PC-3 (cell line): ENCODE data around the gene COX6A2. TPM values are rescaled to one million over a fixed set of nuclear protein-coding genes. Genes with fewer than 3 reads are reported as not detected.
"Not testable (repeated sequence)": the region's sequence is repeated elsewhere in the genome, so short reads cannot be mapped to it uniquely, and the experiment has no call there.

Experiments
- ATAC-seq: fragments of 200-7000 bp; cut with Tn5 transposase; 2 replicates; pipeline ENCODE4 v1.9.1; 2020; ENCODE audit warnings: mild to moderate bottlenecking, moderate library complexity
- BruUV-seq: library from RNA; stranded (reverse); fragments of 400-500 nt; replicated peaks from 2 replicates; lab custom pipeline; 2021; lab: Mats Ljungman, UMichigan
- CTCF ChIA-PET: fragments of 300-600 bp; sonication (Branson Sonifier 250); formaldehyde crosslinking; loops from one replicate; lab custom pipeline; 2022; ENCODE audit warnings: antibody characterized with exemption; lab: Charles Lee
- POLR2A ChIA-PET: fragments of 300-600 bp; sonication (Branson Sonifier 250); formaldehyde crosslinking; loops from one replicate; lab custom pipeline; 2022; ENCODE audit warnings: antibody characterized with exemption; ENCODE audit not compliant: unreplicated experiment; lab: Charles Lee
- DNase-seq: peaks from one replicate; pipeline ENCODE4 v3.0.0-alpha.2; 2015
- H2AFZ ChIP-seq: fragments of 300-600 bp; sonication (generic); 2 replicates; pipeline ENCODE4 v1.6.0; 2016; ENCODE audit warnings: antibody characterized with exemption, low read length
- H3F3A ChIP-seq: fragments of 300-600 bp; sonication (generic); one replicate; pipeline ENCODE4 v1.6.0; 2017; ENCODE audit warnings: antibody characterized with exemption, low read length, control low read depth, mild to moderate bottlenecking; ENCODE audit not compliant: unreplicated experiment
- H3K27ac ChIP-seq: fragments of 300-600 bp; sonication (generic); 2 replicates; pipeline ENCODE4 v1.5.1; 2016; ENCODE audit warnings: mild to moderate bottlenecking, low read length
- H3K27me3 ChIP-seq: fragments of 300-600 bp; sonication (generic); 2 replicates; pipeline ENCODE4 v1.6.1; 2016; ENCODE audit warnings: low read length, mixed read lengths
- H3K36me3 ChIP-seq: fragments of 300-600 bp; sonication (generic); 2 replicates; pipeline ENCODE4 v1.6.1; 2016; ENCODE audit warnings: low read depth, mixed run types, low read length, mixed read lengths
- H3K4me1 ChIP-seq: fragments of 300-600 bp; sonication (generic); 2 replicates; pipeline ENCODE4 v1.5.1; 2016; ENCODE audit warnings: low read length; ENCODE audit not compliant: insufficient read depth
- H3K4me2 ChIP-seq: fragments of 300-600 bp; sonication (generic); 2 replicates; pipeline ENCODE4 v1.6.0; 2016; ENCODE audit warnings: low read length
- H3K4me3 ChIP-seq: fragments of 300-600 bp; sonication (generic); 2 replicates; pipeline ENCODE4 v1.5.1; 2016; ENCODE audit warnings: mild to moderate bottlenecking, low read length, mixed read lengths
- H3K79me2 ChIP-seq: fragments of 300-600 bp; sonication (generic); 2 replicates; pipeline ENCODE4 v1.6.1; 2017; ENCODE audit warnings: low read length, mixed read lengths
- H3K9ac ChIP-seq: fragments of 300-600 bp; sonication (generic); 2 replicates; pipeline ENCODE4 v1.6.0; 2016; ENCODE audit warnings: mild to moderate bottlenecking, low read length
- H3K9me2 ChIP-seq: fragments of 300-600 bp; sonication (generic); replicated peaks from 2 replicates; pipeline ENCODE4 v1.6.1; 2016; ENCODE audit warnings: mixed run types, low read length, mixed read lengths
- H3K9me3 ChIP-seq: fragments of 300-600 bp; sonication (generic); 2 replicates; pipeline ENCODE4 v1.6.1; 2016; ENCODE audit warnings: low read length, mixed read lengths
- H4K20me1 ChIP-seq: fragments of 300-600 bp; sonication (generic); 2 replicates; pipeline ENCODE4 v1.6.1; 2016; ENCODE audit warnings: low read length, mixed read lengths
- CTCF ChIP-seq: fragments of 300-600 bp; sonication (generic); conservative IDR thresholded peaks from 2 replicates; pipeline ENCODE4 v1.5.1; 2017; ENCODE audit warnings: antibody characterized with exemption, low read depth, mild to moderate bottlenecking, low read length
- EZH2 ChIP-seq: fragments of 300-600 bp; sonication (generic); IDR thresholded peaks from one replicate; pipeline ENCODE4 v1.6.1; 2017; ENCODE audit warnings: antibody characterized with exemption, mild to moderate bottlenecking, low read length; ENCODE audit not compliant: unreplicated experiment
- EZH2phosphoT487 ChIP-seq: fragments of 300-600 bp; sonication (generic); IDR thresholded peaks from 2 replicates; pipeline ENCODE4 v1.6.1; 2018; ENCODE audit warnings: mild to moderate bottlenecking, antibody characterized with exemption, low read length, borderline replicate concordance
- intact Hi-C: fragments of 100-400 bp; cut with micrococcal nuclease; formaldehyde crosslinking; loops from 2 replicates; pipeline ENCODE4 v1.9.0; 2023
- total RNA-seq: library from RNA; depleted of rRNA; stranded (reverse); fragments of >200 nt; gene quantifications from 2 replicates; pipeline ENCODE4 v1.2.3, GENCODE V29; 2014

Gene COX6A2
- total RNA-seq, 1 experiment from 2014 or later, result not detected

- Histone ChIP-seq H3K9me3 (no peaks in the 10 kb centered on the region), H3K4me3 (no peak overlapping the region), H3K27ac (no peak overlapping the region), H3F3A (no peaks in the 10 kb centered on the region), H2AFZ (no peak overlapping the region), H4K20me1 (no peaks in the 10 kb centered on the region), H3K4me2 (no peak overlapping the region), H3K36me3 (no peaks in the 10 kb centered on the region), H3K79me2 (no peaks in the 10 kb centered on the region), H3K9ac (no peak overlapping the region), H3K27me3 (no peaks in the 10 kb centered on the region), H3K4me1 (no peaks in the 10 kb centered on the region), H3K9me2 (no peaks in the 10 kb centered on the region)
- ChIA-PET CTCF (no interaction called here), POLR2A (no interaction called here)
- DNase-seq (no peak), ATAC-seq (no peak)
- intact Hi-C loops, result loop anchor here (5.0 kb wide), 2 partner anchors 298 to 458 kb away; no protein-coding TSS in a partner anchor
- BruUV-seq, result no TSS peak
- TF ChIP-seq CTCF (no peak), EZH2phosphoT487 (no peak), EZH2 (no peak)
These were observed 12.5 kb upstream of the COX6A2 start for GRCh38 chr16:31440516-31441184.

GRCh38 chr16:31439519-31439918 is 11.4 kb upstream of the COX6A2 start:
- no peak for ATAC-seq

GRCh38 chr16:31439023-31439422 is 10.9 kb upstream of the COX6A2 start:
- POLR2A ChIA-PET, CTCF ChIA-PET: not testable (repeated sequence)

More at GRCh38 chr16:31439519-31439918, 11.4 kb upstream of the COX6A2 start:
- DNase-seq, result no peak
- BruUV-seq, result no TSS peak
- no peak overlapping the region for H3K9ac ChIP-seq
- H3K27me3 ChIP-seq, result no peaks in the 10 kb centered on the region
- H3F3A ChIP-seq, result no peaks in the 10 kb centered on the region
- H3K9me2 ChIP-seq, result no peaks in the 10 kb centered on the region
- ChIA-PET POLR2A (no interaction called here), CTCF (no interaction called here)
- no peak overlapping the region for H2AFZ ChIP-seq
- TF ChIP-seq EZH2 (no peak), CTCF (no peak), EZH2phosphoT487 (no peak)
- H3K9me3 ChIP-seq, result no peaks in the 10 kb centered on the region
- H4K20me1 ChIP-seq, result no peaks in the 10 kb centered on the region
- no peak overlapping the region for H3K4me3 ChIP-seq
- H3K79me2 ChIP-seq, result no peaks in the 10 kb centered on the region
- H3K4me1 ChIP-seq, result no peaks in the 10 kb centered on the region
- H3K36me3 ChIP-seq, result no peaks in the 10 kb centered on the region
- H3K27ac ChIP-seq, result no peak overlapping the region
- intact Hi-C loops, result no loop called here
- H3K4me2 ChIP-seq, result no peak overlapping the region

More at GRCh38 chr16:31439023-31439422, 10.9 kb upstream of the COX6A2 start:
- ATAC-seq, H3K27me3 ChIP-seq, H4K20me1 ChIP-seq, intact Hi-C loops, DNase-seq, H3F3A ChIP-seq, H3K4me3 ChIP-seq, H3K4me2 ChIP-seq, H3K9ac ChIP-seq, H3K4me1 ChIP-seq, H3K9me2 ChIP-seq, H3K27ac ChIP-seq, H3K36me3 ChIP-seq, H2AFZ ChIP-seq, H3K79me2 ChIP-seq, H3K9me3 ChIP-seq, BruUV-seq: not testable (repeated sequence)
